ENCODE measurements around the gene PAFAH2.
A peak's percentile ranks its signal among the peaks of the same experiment; 100 is the strongest.

Gene PAFAH2

GRCh38 chr1:25932321-25932720, 65.5 kb downstream of the PAFAH2 start:
- no peak for DNase-seq (ENCODE audit: low read depth)

DNA sequence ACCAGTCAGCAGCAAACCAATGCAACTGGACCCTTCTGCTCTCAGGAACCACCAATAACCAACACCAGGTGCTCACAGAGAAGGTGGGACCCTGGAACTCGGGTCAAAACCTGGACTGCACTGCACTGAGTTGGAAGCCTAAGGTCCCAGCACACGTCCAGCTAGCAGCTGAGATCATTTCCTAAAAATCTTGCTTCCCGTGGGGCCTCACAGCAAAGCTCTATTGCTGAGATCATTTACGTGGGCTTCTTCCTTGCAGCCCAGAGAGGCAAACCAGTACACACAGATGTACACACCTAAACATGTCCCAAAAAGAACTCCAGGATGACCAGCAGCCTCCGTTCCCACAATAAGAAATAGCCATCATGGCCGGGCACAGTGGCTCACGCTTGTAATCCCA, 68.8 kb downstream of the PAFAH2 start:
- no peak for DNase-seq (ENCODE audit: low read depth)

GRCh38 chr1:25927521-25928265, 70.2 kb downstream of the PAFAH2 start:
- peak; percentile 34 for DNase-seq (ENCODE audit: low read depth)

DNA sequence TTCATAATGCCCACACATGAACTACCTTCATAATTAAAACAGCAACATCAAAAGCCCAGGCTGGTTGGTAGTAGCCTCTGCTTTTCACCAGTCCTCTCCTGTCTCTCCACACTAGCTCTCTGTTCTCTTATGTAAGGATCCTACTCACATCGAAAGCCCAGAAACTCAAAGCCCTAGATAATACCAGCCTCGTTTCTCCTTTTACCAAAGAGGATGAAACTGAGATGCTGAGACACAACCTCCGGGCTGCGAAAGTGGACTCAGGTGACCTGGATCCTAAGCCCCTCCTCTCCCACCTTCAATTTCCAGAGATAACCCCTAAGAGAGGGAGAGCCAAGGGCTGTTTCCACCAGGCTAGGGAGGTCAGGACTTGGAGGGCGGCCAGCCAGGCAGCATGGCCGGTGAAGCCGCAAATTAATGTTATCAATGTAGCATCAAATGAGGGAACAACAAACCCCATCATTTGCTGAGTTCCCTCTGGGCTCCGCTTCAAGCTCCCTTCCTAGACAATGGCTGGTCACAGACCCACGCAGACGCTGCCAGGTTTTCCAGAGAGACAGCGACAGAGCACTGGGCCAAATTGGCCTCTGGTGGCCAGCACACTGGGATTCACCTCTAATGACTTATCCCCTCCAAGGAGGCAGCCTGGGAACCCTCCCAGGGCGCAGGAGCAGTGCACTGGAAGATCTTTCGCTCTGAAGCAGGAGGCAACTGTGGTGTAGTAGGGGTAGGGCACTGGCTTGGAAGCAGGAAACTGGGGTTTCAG, 70.9 kb downstream of the PAFAH2 start:
- DNase-seq (ENCODE audit: low read depth): no peak

- no peak for DNase-seq (ENCODE audit: low read depth)
Measured at GRCh38 chr1:25924454-25924853, 73.4 kb downstream of the PAFAH2 start.

DNA sequence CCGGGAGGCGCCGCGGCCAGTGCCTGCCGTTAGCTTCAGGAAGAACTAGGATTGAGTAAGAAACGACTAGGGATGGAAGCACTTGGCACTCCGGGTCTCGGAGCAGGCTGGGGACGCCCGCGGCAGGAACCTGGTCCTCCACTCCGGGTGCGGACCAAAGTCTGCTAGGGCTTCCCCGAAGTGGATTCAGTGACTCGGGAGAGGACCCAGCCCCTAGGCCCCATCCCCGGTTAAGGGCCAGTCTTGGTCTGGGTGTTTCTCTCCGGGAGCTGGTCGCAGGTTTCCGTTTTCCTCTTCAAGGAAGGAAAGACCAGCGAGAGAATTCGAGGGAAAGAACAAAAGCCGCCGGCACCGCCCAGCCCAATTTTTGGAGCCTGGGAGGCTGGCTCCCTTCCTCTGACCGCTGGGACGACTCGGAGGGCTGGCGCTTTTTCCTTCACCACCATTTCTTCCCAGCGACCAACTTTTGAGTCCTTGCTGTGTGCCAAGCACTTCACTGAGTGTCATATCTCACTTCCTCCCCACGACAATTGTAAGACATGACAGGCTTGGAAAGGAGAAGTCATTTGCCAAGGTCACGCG, 74.8 kb downstream of the PAFAH2 start:
- DNase-seq (ENCODE audit: low read depth): peak; percentile 49

DNA sequence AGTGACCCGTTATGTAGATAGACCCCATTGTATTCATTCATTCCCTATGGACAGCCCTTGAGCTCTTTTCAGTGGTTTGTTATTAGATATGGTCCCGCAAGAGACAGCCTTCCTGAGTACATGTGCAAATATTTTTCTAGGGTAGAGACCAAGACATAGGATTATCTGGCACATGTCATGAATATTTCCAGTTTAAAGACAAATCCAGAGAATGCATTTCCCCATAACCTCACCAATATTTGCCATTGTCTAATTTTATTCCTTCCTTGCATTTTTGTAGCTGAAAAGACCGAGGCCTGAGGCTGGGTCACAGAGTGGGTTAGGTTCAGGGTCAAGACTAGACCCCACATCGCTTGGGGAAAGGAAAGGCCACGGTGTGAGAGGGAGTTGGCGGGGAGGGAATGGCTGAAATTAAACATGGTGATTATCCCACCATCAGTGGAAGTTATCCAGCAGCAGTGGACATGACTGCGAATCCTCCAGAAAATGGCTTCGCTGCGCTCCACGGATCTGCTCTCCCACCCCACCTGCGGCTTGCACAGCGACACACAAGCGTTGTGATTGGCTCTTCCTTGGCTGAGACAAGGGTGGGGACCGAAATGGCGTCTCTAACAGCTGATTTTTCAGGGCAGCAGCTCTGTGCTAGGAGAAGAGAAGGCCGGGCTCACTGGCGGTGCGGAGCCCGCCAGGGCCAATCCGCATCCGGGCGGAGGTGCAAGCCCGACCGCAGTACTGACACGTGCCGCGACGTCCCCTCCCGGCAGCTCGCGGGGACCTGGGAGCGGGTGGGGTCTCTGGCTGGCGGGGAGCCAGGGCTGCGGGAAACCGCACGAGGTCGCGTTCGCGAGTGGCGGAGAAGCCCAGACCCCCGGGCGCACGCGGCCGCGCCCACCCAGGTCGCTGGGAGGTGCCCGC, 75.5 kb downstream of the PAFAH2 start:
- DNase-seq (ENCODE audit: low read depth): peak; percentile 53

GRCh38 chr1:25918615-25919014, 79.2 kb downstream of the PAFAH2 start:
- no peak for DNase-seq (ENCODE audit: low read depth)

DNA sequence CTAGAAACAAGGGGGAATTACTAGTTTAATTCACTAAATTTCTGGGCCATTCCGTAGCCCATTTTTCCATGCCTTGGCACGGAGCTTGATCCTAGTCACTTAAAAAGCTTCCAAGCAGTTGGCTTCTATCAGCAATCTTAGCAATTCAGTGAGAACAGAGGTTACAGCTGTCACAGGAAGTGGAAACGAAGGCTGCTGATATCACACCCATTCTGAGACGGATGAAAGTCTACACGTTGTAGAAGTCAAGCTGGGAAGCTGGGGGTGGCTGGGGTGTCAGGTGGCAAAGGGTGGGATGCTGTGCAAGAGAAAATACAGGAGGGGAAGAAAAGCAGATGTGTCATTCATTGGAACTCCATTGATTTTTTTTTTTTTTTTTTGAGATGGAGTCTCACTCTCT, 79.9 kb downstream of the PAFAH2 start:
- DNase-seq (ENCODE audit: low read depth): no peak

GRCh38 chr1:25916460-25916859, 81.4 kb downstream of the PAFAH2 start:
- no peak for DNase-seq (ENCODE audit: low read depth)

DNA sequence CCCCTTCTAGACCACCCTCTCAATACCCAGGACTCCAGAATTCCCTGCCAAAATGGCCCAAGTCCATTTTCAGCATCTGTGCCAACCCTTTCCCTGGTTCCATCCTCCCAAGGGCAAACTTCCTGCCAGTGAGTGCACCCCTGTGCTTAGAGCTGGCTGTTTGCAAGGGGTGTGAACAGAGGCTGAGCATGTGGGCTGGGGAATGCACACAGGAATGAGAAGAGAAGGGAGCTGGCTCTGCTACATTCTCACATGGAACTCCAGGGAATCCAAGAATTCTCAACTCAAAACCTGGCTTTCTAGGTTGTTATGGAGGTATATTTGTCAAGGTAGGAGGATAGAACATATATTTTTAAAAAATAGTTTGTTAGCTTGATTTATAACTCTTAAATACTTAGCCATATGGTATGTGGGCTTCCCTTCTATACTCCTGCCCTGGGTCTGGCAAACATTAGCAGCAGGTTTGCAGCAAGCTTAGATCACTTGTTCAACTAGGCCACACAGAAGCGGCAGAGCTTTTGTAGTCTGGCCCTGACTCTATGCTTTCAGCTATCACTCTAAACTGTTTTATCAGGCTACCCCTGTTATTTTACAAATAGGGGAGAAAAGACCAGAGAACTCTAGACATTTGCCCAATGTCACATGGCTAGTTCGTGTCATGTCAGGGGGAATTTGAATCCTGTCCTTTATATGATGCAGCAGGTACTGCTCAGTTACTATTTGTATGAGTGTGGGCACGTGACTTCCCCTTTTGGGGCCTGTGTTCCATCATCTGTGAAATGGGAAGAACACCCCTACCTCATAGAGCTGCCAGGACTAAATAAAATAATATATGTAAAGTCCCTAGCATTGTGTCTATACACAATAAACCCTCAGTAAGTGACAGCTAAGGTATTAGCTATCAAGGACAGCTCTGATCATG, 83.5 kb downstream of the PAFAH2 start:
- peak; percentile 60 for DNase-seq (ENCODE audit: low read depth)

DNA sequence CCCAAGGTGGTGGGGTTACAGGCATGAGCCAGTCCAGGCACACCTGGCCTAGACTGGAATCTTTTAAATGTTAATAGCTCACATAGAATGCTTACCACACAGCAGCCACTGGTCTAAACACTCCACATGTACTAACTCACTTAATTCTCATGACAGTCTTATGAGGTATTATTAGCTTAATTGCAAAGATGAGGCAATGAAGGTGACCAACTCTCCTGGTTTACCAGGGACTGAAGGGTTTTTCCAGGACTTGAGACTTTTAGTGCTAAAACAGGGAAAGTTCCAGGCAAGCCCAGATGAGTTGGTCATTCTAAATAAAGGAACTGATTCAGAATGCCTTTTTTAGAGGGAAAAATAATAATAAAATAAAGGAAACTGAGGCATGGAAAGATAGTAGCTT, 84.7 kb downstream of the PAFAH2 start:
- DNase-seq (ENCODE audit: low read depth): no peak

- peak; percentile 87 for DNase-seq (ENCODE audit: low read depth)
Measured at GRCh38 chr1:25912076-25912831, 85.6 kb downstream of the PAFAH2 start.

- DNase-seq (ENCODE audit: low read depth): no peak
Measured at GRCh38 chr1:25911162-25911561, 86.7 kb downstream of the PAFAH2 start.

Data from EH (cell line).